ENCODE data around the gene STARD10. TPM values are rescaled to one million over a fixed set of nuclear protein-coding genes. Genes with fewer than 3 reads are reported as not detected.
A peak's percentile ranks its signal among the peaks of the same experiment; 100 is the strongest.

STARD10 gene
- total RNA-seq, 2 experiments from 2014 or later, result 10.5 to 12.9 TPM

DNA sequence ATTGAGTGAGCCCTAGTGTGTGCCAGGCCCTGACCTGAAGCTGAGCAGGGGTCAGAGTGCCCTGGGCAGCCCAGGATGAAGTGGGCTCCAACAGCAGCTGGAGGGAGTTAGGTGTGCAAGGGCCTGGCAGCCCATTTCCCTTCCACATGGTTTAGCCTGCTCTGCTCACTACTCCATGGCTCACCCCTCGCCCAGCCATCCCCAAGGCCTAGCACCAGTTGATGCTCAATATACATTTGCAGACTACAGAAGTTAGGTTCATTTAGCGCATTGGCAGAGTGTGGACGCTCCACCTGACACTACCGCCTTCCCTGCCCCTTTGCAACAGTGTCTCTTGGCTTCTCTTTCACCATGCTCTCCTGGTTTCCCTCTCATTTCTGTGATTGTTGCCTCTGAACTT lies 24.1 kb upstream of the STARD10 start:
- intact Hi-C loops (cut with DNase I, micrococcal nuclease), result loop anchor here in 1 of 2 experiments (10.0 kb wide), 3 partner anchors 383 to 893 kb away; partner anchors contain the start of genes CLPB, INPPL1, RNF121 and XNDC1N
- ChIA-PET CTCF (no interaction called here), POLR2A (no interaction called here)
- Mint-ChIP-seq H3K4me1 (ENCODE audit: low read depth) (peaks cover 51% of the 10 kb centered on the region), H3K4me3 (peak overlapping the region; percentile 72), H3K36me3 (ENCODE audit: low read depth) (peaks cover 69% of the 10 kb centered on the region), H3K27me3 (no peaks in the 10 kb centered on the region), H3K27ac (peak overlapping the region; percentile 77), H3K9me3 (no peaks in the 10 kb centered on the region)
- ATAC-seq (ENCODE audit: poor library complexity) (no peak), DNase-seq (no peak)
- no peak overlapping the region for H3K4me3 ChIP-seq (ENCODE audit: low read length)
- TF ChIP-seq, protein P1, sequence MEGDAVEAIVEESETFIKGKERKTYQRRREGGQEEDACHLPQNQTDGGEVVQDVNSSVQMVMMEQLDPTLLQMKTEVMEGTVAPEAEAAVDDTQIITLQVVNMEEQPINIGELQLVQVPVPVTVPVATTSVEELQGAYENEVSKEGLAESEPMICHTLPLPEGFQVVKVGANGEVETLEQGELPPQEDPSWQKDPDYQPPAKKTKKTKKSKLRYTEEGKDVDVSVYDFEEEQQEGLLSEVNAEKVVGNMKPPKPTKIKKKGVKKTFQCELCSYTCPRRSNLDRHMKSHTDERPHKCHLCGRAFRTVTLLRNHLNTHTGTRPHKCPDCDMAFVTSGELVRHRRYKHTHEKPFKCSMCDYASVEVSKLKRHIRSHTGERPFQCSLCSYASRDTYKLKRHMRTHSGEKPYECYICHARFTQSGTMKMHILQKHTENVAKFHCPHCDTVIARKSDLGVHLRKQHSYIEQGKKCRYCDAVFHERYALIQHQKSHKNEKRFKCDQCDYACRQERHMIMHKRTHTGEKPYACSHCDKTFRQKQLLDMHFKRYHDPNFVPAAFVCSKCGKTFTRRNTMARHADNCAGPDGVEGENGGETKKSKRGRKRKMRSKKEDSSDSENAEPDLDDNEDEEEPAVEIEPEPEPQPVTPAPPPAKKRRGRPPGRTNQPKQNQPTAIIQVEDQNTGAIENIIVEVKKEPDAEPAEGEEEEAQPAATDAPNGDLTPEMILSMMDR (IDR thresholded peaks at IDR 0.05), result no peak
- H3K4me1 ChIP-seq (ENCODE audit: insufficient read depth, low read length), result peaks cover 46% of the 10 kb centered on the region
- peaks cover 59% of the 10 kb centered on the region for H3K36me3 ChIP-seq (ENCODE audit: insufficient read depth, low read length)
- H3K9me3 ChIP-seq (ENCODE audit: control insufficient read depth in 1 of 2, insufficient read depth in 1 of 2, low read length in 2 of 2), result no peaks in the 10 kb centered on the region
- H3K27me3 ChIP-seq (ENCODE audit: control insufficient read depth in 1 of 2, insufficient read depth in 2 of 2, low read length in 2 of 2), result no peaks in the 10 kb centered on the region
- no peak overlapping the region for H3K27ac ChIP-seq (ENCODE audit: low read depth in 1 of 2, low read length in 2 of 2)

DNA sequence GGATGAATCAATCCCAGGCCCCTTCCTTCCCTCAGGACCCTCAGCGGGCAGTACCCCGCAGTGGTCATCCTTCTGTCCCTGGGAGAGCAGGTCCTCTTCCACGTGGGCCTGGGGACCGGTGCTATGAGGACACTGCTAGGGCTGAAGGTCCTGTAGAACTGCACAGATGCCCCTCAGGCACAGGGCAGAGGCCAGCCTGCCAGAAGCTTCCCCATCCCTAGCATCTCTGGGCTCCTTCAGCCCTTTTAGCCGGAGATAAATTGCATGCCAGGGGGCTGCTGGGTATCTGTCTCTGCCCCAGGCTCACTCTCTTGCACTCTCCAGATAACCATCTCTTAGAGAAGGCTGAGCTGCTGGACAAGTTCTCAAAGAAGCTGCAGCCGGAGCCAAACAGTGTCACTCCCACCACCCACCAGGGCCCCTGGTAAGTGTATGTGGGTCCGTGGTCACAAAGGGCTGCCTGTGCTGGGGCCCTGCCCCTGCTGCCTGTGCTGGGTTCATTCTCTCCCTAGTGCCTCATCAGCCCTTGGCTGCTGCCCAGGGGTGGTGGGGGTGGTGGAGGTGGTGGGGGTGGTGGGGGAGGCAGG lies 22.6 kb upstream of the STARD10 start:
- TF ChIP-seq, protein P1 (IDR thresholded peaks at IDR 0.05), result no peak
- intact Hi-C loops (cut with DNase I, micrococcal nuclease), result loop anchor here in 1 of 2 experiments (10.0 kb wide), 3 partner anchors 382 to 892 kb away; partner anchors contain the start of genes CLPB, INPPL1, RNF121 and XNDC1N
- H3K9me3 Mint-ChIP-seq, result no peaks in the 10 kb centered on the region
- peaks cover 71% of the 10 kb centered on the region for H3K36me3 Mint-ChIP-seq (ENCODE audit: low read depth)
- ChIA-PET POLR2A (interaction anchor here (1.2 to 1.9 kb wide), 3 partner anchors 12 to 22 kb away, joined by 3 to 9 read pairs (median 5); partner anchors contain the start of gene STARD10), CTCF (interaction anchor here (1.3 to 2.7 kb wide), 3 partner anchors 18 to 91 kb away, joined by 3 to 12 read pairs (median 7); partner anchors contain the start of gene STARD10)
- Histone ChIP-seq H3K27me3 (ENCODE audit: control insufficient read depth in 1 of 2, insufficient read depth in 2 of 2, low read length in 2 of 2) (no peaks in the 10 kb centered on the region), H3K4me3 (ENCODE audit: low read length) (peak overlapping the region; percentile 96), H3K4me1 (ENCODE audit: insufficient read depth, low read length) (peaks cover 47% of the 10 kb centered on the region), H3K9me3 (ENCODE audit: control insufficient read depth in 1 of 2, insufficient read depth in 1 of 2, low read length in 2 of 2) (no peaks in the 10 kb centered on the region), H3K27ac (ENCODE audit: low read depth in 1 of 2, low read length in 2 of 2) (peak overlapping the region in 1 of 2 donors; percentile 41), H3K36me3 (ENCODE audit: insufficient read depth, low read length) (peaks cover 48% of the 10 kb centered on the region)
- H3K27ac Mint-ChIP-seq, result peak overlapping the region; percentile 97
- DNase-seq (no peak), ATAC-seq (ENCODE audit: poor library complexity) (no peak)
- peaks cover 62% of the 10 kb centered on the region for H3K4me1 Mint-ChIP-seq (ENCODE audit: low read depth)
- H3K4me3 Mint-ChIP-seq, result peak overlapping the region; percentile 99
- H3K27me3 Mint-ChIP-seq, result no peaks in the 10 kb centered on the region

DNA sequence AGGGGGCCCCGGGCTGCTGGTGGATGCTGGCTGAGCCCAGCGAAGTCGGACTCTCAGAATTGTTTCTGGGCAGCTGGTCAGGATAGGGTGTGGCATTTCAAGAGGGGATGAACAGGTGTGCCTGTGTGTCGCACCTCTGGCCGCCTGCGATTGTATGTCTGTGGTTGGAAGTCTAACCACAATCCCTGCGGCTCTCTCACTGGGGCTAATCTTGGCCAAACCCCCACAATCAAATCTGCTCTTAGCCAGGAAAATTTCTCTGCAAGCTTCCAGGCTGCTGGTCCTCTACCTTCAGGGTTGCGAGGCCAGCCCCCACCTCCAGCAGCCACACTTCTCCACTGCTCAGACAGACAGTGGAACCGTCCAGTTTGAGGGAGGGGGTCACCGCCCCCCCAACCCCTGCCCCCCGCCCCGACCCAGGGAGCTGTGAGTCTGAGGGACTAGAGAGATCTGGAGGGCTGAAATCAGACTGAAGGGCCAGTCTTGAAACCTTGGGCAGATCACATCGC lies 21.3 kb upstream of the STARD10 start:
- Mint-ChIP-seq H3K27me3 (no peaks in the 10 kb centered on the region), H3K9me3 (no peaks in the 10 kb centered on the region), H3K27ac (peak overlapping the region; percentile 97), H3K36me3 (ENCODE audit: low read depth) (peaks cover 66% of the 10 kb centered on the region), H3K4me1 (ENCODE audit: low read depth) (peaks cover 58% of the 10 kb centered on the region), H3K4me3 (peak overlapping the region; percentile 99)
- DNase-seq (no peak), ATAC-seq (ENCODE audit: poor library complexity) (no peak)
- ChIA-PET POLR2A (interaction anchor here (0.6 to 2.0 kb wide), 7 partner anchors 13 to 93 kb away, joined by 3 to 13 read pairs (median 5); partner anchors contain the start of gene STARD10), CTCF (interaction anchor here (0.9 to 2.7 kb wide), 4 partner anchors 17 to 90 kb away, joined by 3 to 12 read pairs (median 6); partner anchors contain the start of gene STARD10)
- Histone ChIP-seq H3K9me3 (ENCODE audit: control insufficient read depth in 1 of 2, insufficient read depth in 1 of 2, low read length in 2 of 2) (no peaks in the 10 kb centered on the region), H3K36me3 (ENCODE audit: insufficient read depth, low read length) (peaks cover 35% of the 10 kb centered on the region), H3K27ac (ENCODE audit: low read depth in 1 of 2, low read length in 2 of 2) (peak overlapping the region; percentile 97 to 100), H3K4me3 (ENCODE audit: low read length) (peak overlapping the region; percentile 96), H3K27me3 (ENCODE audit: control insufficient read depth in 1 of 2, insufficient read depth in 2 of 2, low read length in 2 of 2) (no peaks in the 10 kb centered on the region), H3K4me1 (ENCODE audit: insufficient read depth, low read length) (peaks cover 38% of the 10 kb centered on the region)
- TF ChIP-seq, protein P1 (IDR thresholded peaks at IDR 0.05), result no peak
- intact Hi-C loops (cut with DNase I, micrococcal nuclease), result loop anchor here in 1 of 2 experiments (10.0 kb wide), 3 partner anchors 380 to 890 kb away; partner anchors contain the start of genes CLPB, INPPL1, RNF121 and XNDC1N

Data from CD4-positive, alpha-beta T cell (primary cell).